H1 (cell line): ENCODE measurements around the gene ULK3. TPM values are rescaled to one million over a fixed set of nuclear protein-coding genes. Genes with fewer than 3 reads are reported as not detected.

Source experiments
- ASH2L ChIP-seq: fragments of 200-600, 300-600 bp; sonication (generic); IDR thresholded peaks from one replicate; pipeline ENCODE4 v1.7.1; 2017; ENCODE audit warnings: low read length
- ATF3 ChIP-seq: IDR thresholded peaks from 2 replicates; pipeline ENCODE4 v1.6.1; 2011; ENCODE audit warnings: low read depth, mild to moderate bottlenecking, low read length; ENCODE audit not compliant: insufficient read depth
- BACH1 ChIP-seq: IDR thresholded peaks from 2 replicates; pipeline ENCODE4 v1.6.1; 2012; ENCODE audit warnings: low read length, improper control_type of control experiment
- CBX5 ChIP-seq: fragments of 300-800, 300-1000 bp; sonication (generic); IDR thresholded peaks from 2 replicates; pipeline ENCODE4 v1.7.1; 2016; ENCODE audit warnings: antibody characterized with exemption, low read length, low read depth
- CEBPB ChIP-seq: IDR thresholded peaks from 2 replicates; pipeline ENCODE4 v1.6.1; 2012; ENCODE audit warnings: low read depth, low read length
- CREB1 ChIP-seq: IDR thresholded peaks from 2 replicates; pipeline ENCODE4 v1.6.1; 2012; ENCODE audit warnings: inconsistent platforms
- CTBP2 ChIP-seq: IDR thresholded peaks from 2 replicates; pipeline ENCODE4 v1.7.0; 2011; ENCODE audit warnings: borderline replicate concordance, mild to moderate bottlenecking, moderate library complexity, mixed read lengths, low read length; ENCODE audit not compliant: insufficient read depth, insufficient read length
- E2F6 ChIP-seq: IDR thresholded peaks from 2 replicates; pipeline ENCODE4 v1.6.1; 2012; ENCODE audit warnings: inconsistent platforms
- EP300 ChIP-seq, 2 experiments: IDR thresholded peaks; 1 replicate in 1 of 2; 2 replicates in 1 of 2; pipeline ENCODE4 v1.6.1; 2011 to 2012; ENCODE audit warnings: low read depth in 2 of 2, low read length in 2 of 2, mild to moderate bottlenecking in 2 of 2, borderline replicate concordance in 1 of 2, inconsistent platforms in 1 of 2, moderate library complexity in 1 of 2
- GTF2F1 ChIP-seq: IDR thresholded peaks from 2 replicates; pipeline ENCODE4 v1.6.1; 2012; ENCODE audit warnings: low read depth, low read length, improper control_type of control experiment, borderline replicate concordance
- HDAC2 ChIP-seq, 2 experiments: fragments of 300-600 bp in 1 of 2; sonication (generic) in 1 of 2; IDR thresholded peaks; 2 replicates each; pipeline ENCODE4 v1.6.1; 2011 to 2012; ENCODE audit warnings: low read depth in 2 of 2, low read length in 2 of 2, mild to moderate bottlenecking in 2 of 2, moderate library complexity in 2 of 2, borderline replicate concordance in 1 of 2, inconsistent platforms in 1 of 2
- KDM1A ChIP-seq: fragments of 200-600, 300-600 bp; sonication (generic); IDR thresholded peaks from 2 replicates; pipeline ENCODE4 v1.7.1; 2016; ENCODE audit warnings: mild to moderate bottlenecking, low read length, borderline replicate concordance
- KDM5A ChIP-seq: fragments of 200-600 bp; IDR thresholded peaks from 2 replicates; pipeline ENCODE4 v1.7.1; 2012; ENCODE audit warnings: mild to moderate bottlenecking, low read length, inconsistent platforms, mixed read lengths
- POLR2AphosphoS5 ChIP-seq: IDR thresholded peaks from 2 replicates; pipeline ENCODE4 v1.6.1; 2011; ENCODE audit warnings: low read depth, low read length
- RAD21 ChIP-seq, 2 experiments: IDR thresholded peaks in 1 of 2; conservative IDR thresholded peaks in 1 of 2; 2 replicates each; pipeline ENCODE4 v1.6.1; 2011; ENCODE audit warnings: low read depth in 2 of 2, low read length in 2 of 2, improper control_type of control experiment in 1 of 2, inconsistent platforms in 1 of 2, mild to moderate bottlenecking in 1 of 2, moderate library complexity in 1 of 2
- RBBP5 ChIP-seq: IDR thresholded peaks from 2 replicates; pipeline ENCODE4 v1.7.1; 2012; ENCODE audit warnings: low read depth, mild to moderate bottlenecking, inconsistent platforms, low read length, moderate library complexity, borderline replicate concordance
- RNF2 ChIP-seq: fragments of 200-900, 300-1000 bp; sonication (generic); IDR thresholded peaks from 2 replicates; pipeline ENCODE4 v1.7.1; 2016; ENCODE audit warnings: borderline replicate concordance, low read depth, mild to moderate bottlenecking, antibody characterized with exemption, low read length; ENCODE audit not compliant: poor library complexity, severe bottlenecking; ENCODE audit errors: missing control alignments
- SIN3A ChIP-seq, 2 experiments: IDR thresholded peaks in 1 of 2; conservative IDR thresholded peaks in 1 of 2; 2 replicates each; pipeline ENCODE4 v1.6.1; 2011 to 2012; ENCODE audit warnings: low read length in 2 of 2, improper control_type of control experiment in 1 of 2, low read depth in 1 of 2, mild to moderate bottlenecking in 1 of 2
- SIX5 ChIP-seq: IDR thresholded peaks from 2 replicates; pipeline ENCODE4 v1.6.1; 2011; ENCODE audit warnings: mild to moderate bottlenecking, low read depth, low read length
- SP4 ChIP-seq: IDR thresholded peaks from 2 replicates; pipeline ENCODE4 v1.6.1; 2012; ENCODE audit warnings: low read length, inconsistent platforms
- TAF1 ChIP-seq: IDR thresholded peaks from 2 replicates; pipeline ENCODE4 v1.6.1; 2011; ENCODE audit warnings: mild to moderate bottlenecking, low read depth, low read length
- TCF12 ChIP-seq: IDR thresholded peaks from 2 replicates; pipeline ENCODE4 v1.6.1; 2011; ENCODE audit warnings: low read depth, mild to moderate bottlenecking, low read length
- polyA plus RNA-seq, 7 experiments: library from polyadenylated mRNA; depleted of rRNA in 3 of 7; stranded (reverse) in 5 of 7; unstranded in 2 of 7; fragments of >200 nt in 5 of 7; fragments of 200-250 nt in 2 of 7; gene quantifications; 1 replicate in 5 of 7; 2 replicates in 1 of 7; 4 replicates in 1 of 7; pipeline versions ENCODE4 v1.2.1 to v1.2.3, GENCODE V29; 2011 to 2013; ENCODE audit warnings: missing spikeins in 2 of 7, mixed read lengths in 2 of 7
- total RNA-seq: library from RNA; stranded (reverse); fragmentation: NEBNext Ultra II Directional; extraction: Animal tissue kit (Norgen Biotek cat#: 25700); gene quantifications from 2 replicates; pipeline ENCODE4 v1.2.1, GENCODE V29; 2021

The ULK3 gene
- total and polyA plus RNA-seq, 2 of the 8 experiments (the other 6 are each of a cell fraction or from before 2014, with no cell fraction given): 27.1 to 34.4 TPM

GRCh38 chr15:74873036-74873755, 30.2 kb upstream of the ULK3 start, which contains the start of gene SCAMP2 (continued):
- TF ChIP-seq E2F6 (no peak), BACH1 (no peak), HDAC2 (IDR thresholded peaks at IDR 0.05; ENCODE audit: borderline replicate concordance in 1 of 2, low read depth in 2 of 2, low read length in 2 of 2) (no peak), CTBP2 (no peak), ASH2L (peak; percentile 94), SIX5 (no peak), POLR2AphosphoS5 (peak; percentile 86), GTF2F1 (no peak), CREB1 (peak; percentile 70), TCF12 (no peak), EP300 (IDR thresholded peaks at IDR 0.05; ENCODE audit: borderline replicate concordance in 1 of 2, low read depth in 2 of 2, low read length in 2 of 2) (no peak), TAF1 (0 out of 2 replicates have a peak, but pooled peaks have one; percentile 66), KDM5A (no peak), RBBP5 (peak; percentile 64; the same call in 1 of the 2 replicates), RAD21 (IDR thresholded peaks at IDR 0.05 in 1 of 2, conservative IDR thresholded peaks at IDR 0.05 in 1 of 2; ENCODE audit: low read depth in 2 of 2, low read length in 2 of 2) (no peak), SP4 (peak; percentile 46; the same call in 1 of the 2 replicates), KDM1A (no peak), SIN3A (conservative IDR thresholded peaks at IDR 0.05 in 1 of 2, IDR thresholded peaks at IDR 0.05 in 1 of 2; ENCODE audit: low read depth in 1 of 2, low read length in 2 of 2) (peak in 1 of 2 experiments; percentile 29; a peak in 1 of 4 replicates), CBX5 (no peak), CEBPB (no peak), ATF3 (no peak), RNF2 (no peak)
